GM21515 (cell line): Measurements from ENCODE around the gene OR51S1.
"Not testable (repeated sequence)": the region's sequence is repeated elsewhere in the genome, so short reads cannot be mapped to it uniquely, and the experiment has no call there.

Experiments
- ATAC-seq: cut with Tn5 transposase; IDR thresholded peaks from one replicate; pipeline ENCODE4 v1.9.1; 2021; ENCODE audit not compliant: unreplicated experiment

The OR51S1 gene

DNA sequence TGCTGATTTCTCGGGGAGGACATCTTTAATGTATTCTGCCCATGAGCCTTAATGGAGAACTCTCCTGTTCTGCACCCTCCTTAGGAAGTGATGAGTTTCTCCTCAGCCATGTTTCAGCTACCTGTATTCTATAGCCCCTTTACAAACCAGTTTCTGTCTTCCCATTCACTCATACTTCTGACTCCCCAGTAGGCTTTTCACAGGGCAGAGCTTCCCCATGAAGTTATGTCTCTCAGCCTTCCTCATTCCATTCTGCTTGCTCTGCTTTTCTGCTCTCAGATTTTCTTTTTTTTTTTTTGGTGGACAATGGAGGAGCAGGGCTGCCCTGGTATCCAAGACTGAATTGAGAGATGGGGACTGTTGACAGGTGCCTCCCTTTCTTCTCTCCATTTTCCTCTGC lies 40.5 kb downstream of the OR51S1 start:
- no peak for ATAC-seq

DNA sequence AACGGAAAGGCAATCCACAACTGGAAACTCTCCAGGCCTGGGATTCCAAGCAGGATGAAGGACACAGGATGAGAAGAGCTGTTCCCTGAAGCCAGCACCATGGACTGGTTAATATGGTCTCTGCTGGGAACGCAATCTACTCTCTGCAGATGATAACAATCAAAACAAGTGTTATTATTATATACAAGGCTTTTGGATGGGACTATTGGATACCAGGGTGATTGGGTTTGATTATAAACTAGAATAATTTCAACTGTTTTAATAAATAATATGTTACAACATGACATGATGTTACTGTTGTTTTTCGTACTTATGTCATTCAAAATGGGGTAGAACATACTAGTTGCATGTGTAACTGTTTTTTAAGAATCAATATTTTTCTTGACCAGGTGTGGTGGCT lies 44.7 kb downstream of the OR51S1 start, which contains the start of gene OR52R1:
OR52R1 (minus strand) TSS at position 101 of the 400 bp plus-strand sequence; CDS start at position 101, 0 bp downstream.
- no peak for ATAC-seq

DNA sequence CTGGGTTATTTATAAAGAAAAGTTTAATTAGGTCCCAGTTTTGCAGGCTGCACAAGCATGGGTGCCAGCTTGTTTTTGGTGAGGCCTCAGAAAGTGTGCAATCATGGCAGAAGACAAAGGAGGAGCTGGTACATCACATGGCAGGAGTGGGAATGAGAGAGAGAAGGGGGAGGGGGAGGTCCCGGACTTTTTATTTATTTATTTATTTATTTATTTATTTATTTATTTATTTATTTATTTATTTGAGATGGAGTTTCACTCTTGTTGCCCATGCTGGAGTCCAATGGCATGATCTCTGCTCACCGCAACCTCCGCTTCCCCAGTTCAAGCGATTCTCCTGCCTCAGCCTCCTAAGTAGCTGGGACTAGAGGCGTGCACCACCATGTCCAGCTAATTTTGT lies 47.7 kb downstream of the OR51S1 start:
- ATAC-seq: not testable (repeated sequence)

DNA sequence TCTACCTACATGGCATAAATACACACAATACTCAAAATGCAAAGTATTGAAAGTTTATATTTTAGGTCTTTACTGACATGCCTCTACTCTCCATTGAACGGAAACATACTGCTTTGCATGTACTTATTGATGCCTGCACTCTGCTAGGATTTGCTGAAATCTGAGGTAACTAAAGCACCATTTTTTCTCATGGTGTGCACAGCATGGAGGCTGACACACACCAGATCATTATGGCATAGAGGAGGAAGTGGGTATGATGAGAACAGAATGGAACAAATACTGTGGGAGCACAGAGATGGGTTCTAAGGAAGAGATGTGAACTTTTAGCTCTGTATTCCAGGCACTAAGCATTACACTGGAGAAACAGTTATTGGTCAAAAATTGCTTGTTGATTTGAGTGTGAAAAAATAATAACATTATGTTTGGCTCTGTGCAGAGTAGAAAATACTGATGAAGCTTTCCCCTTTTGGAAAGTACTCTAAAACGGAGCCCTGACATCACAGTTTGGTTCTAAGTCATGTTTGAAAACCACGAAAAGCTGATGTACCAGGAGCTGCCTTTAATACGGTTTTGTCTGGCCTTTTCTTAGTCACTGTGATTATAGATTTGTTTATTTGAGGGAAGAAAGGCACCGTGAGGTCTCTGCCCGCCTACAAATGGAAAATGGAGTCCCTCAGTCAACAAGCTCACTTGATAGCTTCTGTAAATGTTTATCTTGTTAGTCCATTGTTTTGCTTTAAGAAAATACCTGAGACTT lies 50.4 kb downstream of the OR51S1 start:
- ATAC-seq: no peak
